ENCODE data around the gene HSPB3.

GRCh38 chr5:54463713-54464112, 8.2 kb downstream of the HSPB3 start:
- no peak for TF ChIP-seq POLR2A (IDR thresholded peaks at IDR 0.05; ENCODE audit: extremely low read depth, insufficient read length)
- no peak for TF ChIP-seq CTCF (IDR thresholded peaks at IDR 0.05; ENCODE audit: low read depth, low read length)
- no peak for TF ChIP-seq MAX (IDR thresholded peaks at IDR 0.05; ENCODE audit: low read depth, low read length)
- TF ChIP-seq MYC (IDR thresholded peaks at IDR 0.05; ENCODE audit: low read depth, low read length), result no peak
